Measurements from ENCODE around the gene NR1D1.

The NR1D1 gene

GRCh38 chr17:40075201-40075941 is 25.0 kb downstream of the NR1D1 start:
- DNase-seq (ENCODE audit: low read depth), result peak; percentile 70

- DNase-seq (ENCODE audit: low read depth), result no peak
These were observed 25.6 kb downstream of the NR1D1 start for GRCh38 chr17:40074871-40075200.

- DNase-seq (ENCODE audit: low read depth), result no peak
These were observed 26.2 kb downstream of the NR1D1 start for GRCh38 chr17:40074175-40074512.

GRCh38 chr17:40073454-40074174 is 26.8 kb downstream of the NR1D1 start:
- no peak for DNase-seq (ENCODE audit: low read depth)

GRCh38 chr17:40072735-40073346 is 27.5 kb downstream of the NR1D1 start:
- DNase-seq (ENCODE audit: low read depth), result no peak

GRCh38 chr17:40072040-40072734 is 28.2 kb downstream of the NR1D1 start:
- no peak for DNase-seq (ENCODE audit: low read depth)

- no peak for DNase-seq (ENCODE audit: low read depth)
These were observed 28.9 kb downstream of the NR1D1 start for GRCh38 chr17:40071313-40072039.

- DNase-seq (ENCODE audit: low read depth), result no peak
These were observed 29.6 kb downstream of the NR1D1 start for GRCh38 chr17:40070709-40071312.

GRCh38 chr17:40069751-40070708 is 30.4 kb downstream of the NR1D1 start:
- DNase-seq (ENCODE audit: low read depth), result peak; percentile 72

GRCh38 chr17:40068917-40069750 is 31.3 kb downstream of the NR1D1 start:
- DNase-seq (ENCODE audit: low read depth), result peak; percentile 76

- no peak for DNase-seq (ENCODE audit: low read depth)
These were observed 31.8 kb downstream of the NR1D1 start for GRCh38 chr17:40068584-40068916.

GRCh38 chr17:40068129-40068581 is 32.2 kb downstream of the NR1D1 start:
- no peak for DNase-seq (ENCODE audit: low read depth)

GRCh38 chr17:40067710-40068109 is 32.7 kb downstream of the NR1D1 start:
- no peak for DNase-seq (ENCODE audit: low read depth)

- no peak for DNase-seq (ENCODE audit: low read depth)
These were observed 34.4 kb downstream of the NR1D1 start for GRCh38 chr17:40065769-40066510.

GRCh38 chr17:40064971-40065768 is 35.2 kb downstream of the NR1D1 start:
- peak; percentile 67 for DNase-seq (ENCODE audit: low read depth)

GRCh38 chr17:40063901-40064531 is 36.4 kb downstream of the NR1D1 start:
- DNase-seq (ENCODE audit: low read depth), result no peak

- DNase-seq (ENCODE audit: low read depth), result peak; percentile 51
These were observed 37.1 kb downstream of the NR1D1 start for GRCh38 chr17:40063187-40063771.
